ENCODE measurements around the gene CCDC106.

CCDC106 gene

GRCh38 chr19:55621205-55621672 lies 26.8 kb upstream of the CCDC106 start:
- POLR2A ChIA-PET: no interaction called here
- CTCF ChIA-PET: interaction anchor here (1.3 to 4.7 kb wide), 3 partner anchors 11 to 117 kb away, joined by 3 to 37 read pairs (median 8); partner anchors contain the start of gene ZNF865
- DNase-seq (ENCODE audit: extremely low spot score): no peak
- no peak for TF ChIP-seq CTCF (IDR thresholded peaks at IDR 0.05; ENCODE audit: control extremely low read depth, extremely low read depth, low read depth, missing control alignments)

- DNase-seq (ENCODE audit: extremely low spot score): no peak
- POLR2A ChIA-PET: no interaction called here
- no peak for TF ChIP-seq CTCF (IDR thresholded peaks at IDR 0.05; ENCODE audit: control extremely low read depth, extremely low read depth, low read depth, missing control alignments)
- CTCF ChIA-PET: interaction anchor here (2.0 kb wide), 1 partner anchor 16 kb away, joined by 8 read pairs; the partner anchor contains the start of gene ZNF865
These were observed 26.3 kb upstream of the CCDC106 start for GRCh38 chr19:55621673-55622231.

GRCh38 chr19:55622242-55622969 lies 25.6 kb upstream of the CCDC106 start:
- no peak for DNase-seq (ENCODE audit: extremely low spot score)
- CTCF ChIA-PET: interaction anchor here (0.7 to 2.5 kb wide), 4 partner anchors 10 to 119 kb away, joined by 3 to 19 read pairs (median 6); partner anchors contain the start of gene ZNF865
- TF ChIP-seq CTCF (IDR thresholded peaks at IDR 0.05; ENCODE audit: control extremely low read depth, extremely low read depth, low read depth, missing control alignments): no peak
- POLR2A ChIA-PET: no interaction called here

- TF ChIP-seq CTCF (IDR thresholded peaks at IDR 0.05; ENCODE audit: control extremely low read depth, extremely low read depth, low read depth, missing control alignments): no peak
- ChIA-PET POLR2A (no interaction called here), CTCF (interaction anchor here (0.7 to 4.6 kb wide), 7 partner anchors 10 to 119 kb away, joined by 3 to 26 read pairs (median 8); partner anchors contain the start of gene ZNF865)
- DNase-seq (ENCODE audit: extremely low spot score): no peak
These were observed 24.9 kb upstream of the CCDC106 start for GRCh38 chr19:55623130-55623529.

- no peak for TF ChIP-seq CTCF (IDR thresholded peaks at IDR 0.05; ENCODE audit: control extremely low read depth, extremely low read depth, low read depth, missing control alignments)
- ChIA-PET CTCF (interaction anchor here (1.2 to 4.6 kb wide), 6 partner anchors 9 to 107 kb away, joined by 3 to 26 read pairs (median 12); partner anchors contain the start of gene ZNF865), POLR2A (no interaction called here)
- no peak for DNase-seq (ENCODE audit: extremely low spot score)
These were observed 24.5 kb upstream of the CCDC106 start for GRCh38 chr19:55623561-55623960.

GRCh38 chr19:55624109-55625003 lies 23.7 kb upstream of the CCDC106 start, which contains the start of gene ZNF784:
Gene ZNF784 (minus strand): TSS chr19:55624566. CDS start chr19:55624561, 5 bp downstream.
- no peak for TF ChIP-seq CTCF (IDR thresholded peaks at IDR 0.05; ENCODE audit: control extremely low read depth, extremely low read depth, low read depth, missing control alignments)
- DNase-seq (ENCODE audit: extremely low spot score): peak; percentile 94
- ChIA-PET CTCF (interaction anchor here (0.9 to 4.6 kb wide), 10 partner anchors 8 to 120 kb away, joined by 3 to 26 read pairs (median 4); partner anchors contain the start of gene ZNF865), POLR2A (interaction anchor here (0.5 to 1.0 kb wide), 8 partner anchors 8 to 1753 kb away, joined by 3 to 10 read pairs (median 4); partner anchors contain the start of gene U2AF2)
